ENCODE results near the gene HBS1L.

The HBS1L gene

GRCh38 chr6:135038335-135038734 lies 16.3 kb downstream of the HBS1L start:
- in situ Hi-C loops (cut with MboI; ENCODE audit: low sequenced_read_pairs), result no loop called here

GRCh38 chr6:135037541-135037940 lies 17.1 kb downstream of the HBS1L start:
- in situ Hi-C loops (cut with MboI; ENCODE audit: low sequenced_read_pairs), result no loop called here

DNA sequence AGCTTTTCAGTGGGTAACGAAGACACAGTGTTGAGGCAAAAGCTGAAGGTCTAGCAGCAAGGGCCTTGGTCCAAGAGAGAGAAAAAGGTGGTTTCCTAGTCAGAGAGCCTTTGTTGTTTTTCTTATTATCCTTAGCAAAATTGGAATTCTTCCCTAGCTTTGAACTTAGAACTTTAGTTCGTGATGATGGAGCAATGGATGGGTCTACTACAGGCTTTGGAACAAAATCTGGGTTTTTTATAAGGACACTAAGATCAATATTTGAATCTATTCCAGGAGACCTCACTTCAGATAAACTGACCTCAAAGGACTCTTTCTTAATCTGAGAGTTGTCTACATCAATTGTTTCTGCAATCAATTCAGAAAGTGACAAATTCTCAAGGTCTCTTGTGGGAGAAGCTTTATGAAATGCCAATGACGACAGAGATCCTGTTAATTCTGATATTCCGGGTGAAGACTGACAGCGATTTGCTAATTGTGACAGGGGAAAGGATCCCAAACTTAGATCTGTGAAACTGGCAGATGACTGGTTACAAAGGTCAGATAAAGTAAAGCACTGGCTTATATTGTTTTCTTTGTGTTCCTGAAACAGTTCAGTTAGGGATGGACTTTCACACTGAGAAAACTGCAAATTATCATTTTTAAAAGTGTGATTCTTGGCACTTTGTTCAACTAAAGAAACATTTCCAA lies 17.7 kb downstream of the HBS1L start:
- in situ Hi-C loops (cut with MboI; ENCODE audit: low sequenced_read_pairs), result no loop called here

DNA sequence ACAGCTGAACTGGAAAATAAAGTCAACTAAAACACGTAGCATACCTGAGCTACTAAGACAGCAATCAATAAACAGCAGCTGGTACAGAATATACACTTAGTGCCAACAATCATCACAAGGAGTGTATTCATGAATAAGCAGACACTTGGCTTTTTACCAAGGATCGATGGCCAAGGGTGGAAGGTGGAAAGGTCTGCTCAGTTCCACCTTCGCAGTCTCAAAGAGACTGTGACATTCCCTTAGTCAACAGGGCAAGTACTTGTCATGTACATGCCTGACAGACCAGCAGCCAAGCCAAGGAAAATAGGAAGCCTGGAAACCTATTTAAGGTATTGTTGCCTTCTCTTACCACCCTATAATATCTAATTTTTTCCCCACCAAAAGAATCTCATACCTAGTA lies 21.4 kb downstream of the HBS1L start:
- in situ Hi-C loops (cut with MboI; ENCODE audit: low sequenced_read_pairs), result no loop called here

GRCh38 chr6:135030532-135031178 lies 24.0 kb downstream of the HBS1L start:
- in situ Hi-C loops (cut with MboI; ENCODE audit: low sequenced_read_pairs), result no loop called here

- in situ Hi-C loops (cut with MboI; ENCODE audit: low sequenced_read_pairs), result no loop called here
These were observed 24.6 kb downstream of the HBS1L start for GRCh38 chr6:135030056-135030473.

GRCh38 chr6:135025775-135026174 lies 28.8 kb downstream of the HBS1L start:
- in situ Hi-C loops (cut with MboI; ENCODE audit: low sequenced_read_pairs), result no loop called here

- in situ Hi-C loops (cut with MboI; ENCODE audit: low sequenced_read_pairs), result no loop called here
These were observed 29.4 kb downstream of the HBS1L start for GRCh38 chr6:135025175-135025574.

DNA sequence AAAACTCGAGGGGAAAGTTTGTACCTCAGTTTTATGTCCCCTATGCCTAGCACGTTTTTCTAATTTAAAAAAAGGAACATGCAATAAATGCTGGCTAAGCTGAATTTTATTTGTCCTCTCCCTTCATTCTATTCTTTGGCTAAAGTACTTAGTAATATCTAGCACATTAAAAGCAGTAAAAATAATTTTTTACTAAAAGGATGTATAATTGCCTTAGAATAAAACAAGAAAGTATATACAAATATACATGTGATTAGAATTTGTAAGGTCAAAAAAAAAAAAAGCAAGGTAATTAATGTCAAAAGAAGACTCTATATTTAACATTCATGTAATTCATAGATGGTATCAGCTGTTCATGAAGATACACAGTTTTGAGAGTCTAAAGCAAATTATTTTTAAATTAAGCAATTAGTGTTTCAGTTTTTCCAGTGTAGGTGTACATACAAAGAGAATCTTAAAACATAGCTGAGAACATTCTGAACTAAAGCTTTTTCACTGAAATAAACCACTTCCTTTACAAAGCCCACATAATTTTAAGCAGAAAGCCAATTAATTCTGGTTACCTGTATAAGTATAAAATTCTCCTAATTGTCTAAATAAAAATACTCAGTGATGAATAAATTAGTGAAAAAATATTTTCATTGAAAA lies 32.4 kb downstream of the HBS1L start:
- in situ Hi-C loops (cut with MboI; ENCODE audit: low sequenced_read_pairs), result no loop called here

GRCh38 chr6:135021310-135022049 lies 33.1 kb downstream of the HBS1L start:
- in situ Hi-C loops (cut with MboI; ENCODE audit: low sequenced_read_pairs), result no loop called here

GRCh38 chr6:135018941-135019340 lies 35.7 kb downstream of the HBS1L start:
- in situ Hi-C loops (cut with MboI; ENCODE audit: low sequenced_read_pairs), result no loop called here

DNA sequence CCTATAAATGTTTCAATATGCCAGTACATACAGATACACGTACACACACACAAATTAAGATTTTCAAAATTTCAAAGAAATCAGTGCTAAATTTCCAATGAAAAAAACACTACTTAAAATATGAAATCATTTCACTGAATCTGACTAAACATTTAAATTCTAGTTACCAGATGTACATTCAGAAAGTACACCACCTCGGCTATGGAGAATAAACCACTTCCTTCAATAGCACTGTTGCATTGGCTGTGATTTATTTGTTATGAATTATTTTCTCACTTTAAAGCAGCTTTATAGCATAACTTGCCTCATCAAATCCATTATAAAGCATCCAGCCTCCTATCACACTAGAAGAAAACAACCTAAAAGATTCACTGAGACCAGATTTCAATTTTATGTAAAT lies 36.6 kb downstream of the HBS1L start:
- in situ Hi-C loops (cut with MboI; ENCODE audit: low sequenced_read_pairs), result no loop called here

- in situ Hi-C loops (cut with MboI; ENCODE audit: low sequenced_read_pairs), result no loop called here
These were observed 40.2 kb downstream of the HBS1L start for GRCh38 chr6:135014353-135014832.

GRCh38 chr6:135013211-135013610 lies 41.4 kb downstream of the HBS1L start:
- in situ Hi-C loops (cut with MboI; ENCODE audit: low sequenced_read_pairs), result no loop called here

DNA sequence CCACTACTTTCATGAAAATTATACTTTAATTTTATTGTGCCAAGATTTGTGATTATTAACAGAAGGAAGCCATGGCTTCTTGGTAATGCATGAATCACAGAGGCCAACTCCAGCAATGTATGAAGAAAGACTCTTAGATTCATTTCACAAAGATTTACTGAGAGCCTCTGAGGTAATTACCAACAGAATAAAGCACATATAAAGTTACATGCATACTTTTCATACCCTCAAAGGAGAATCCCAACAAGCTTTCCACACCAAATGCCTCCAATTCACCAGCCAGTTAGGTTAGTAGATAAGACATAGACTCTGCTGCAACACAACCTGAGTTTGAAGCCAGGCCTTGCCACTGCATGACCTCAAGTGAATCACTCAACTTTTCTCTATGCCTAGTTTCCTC lies 41.9 kb downstream of the HBS1L start:
- in situ Hi-C loops (cut with MboI; ENCODE audit: low sequenced_read_pairs), result no loop called here

- in situ Hi-C loops (cut with MboI; ENCODE audit: low sequenced_read_pairs), result no loop called here
These were observed 42.3 kb downstream of the HBS1L start for GRCh38 chr6:135012349-135012748.

GRCh38 chr6:135008941-135009290 lies 45.7 kb downstream of the HBS1L start:
- in situ Hi-C loops (cut with MboI; ENCODE audit: low sequenced_read_pairs), result no loop called here

DNA sequence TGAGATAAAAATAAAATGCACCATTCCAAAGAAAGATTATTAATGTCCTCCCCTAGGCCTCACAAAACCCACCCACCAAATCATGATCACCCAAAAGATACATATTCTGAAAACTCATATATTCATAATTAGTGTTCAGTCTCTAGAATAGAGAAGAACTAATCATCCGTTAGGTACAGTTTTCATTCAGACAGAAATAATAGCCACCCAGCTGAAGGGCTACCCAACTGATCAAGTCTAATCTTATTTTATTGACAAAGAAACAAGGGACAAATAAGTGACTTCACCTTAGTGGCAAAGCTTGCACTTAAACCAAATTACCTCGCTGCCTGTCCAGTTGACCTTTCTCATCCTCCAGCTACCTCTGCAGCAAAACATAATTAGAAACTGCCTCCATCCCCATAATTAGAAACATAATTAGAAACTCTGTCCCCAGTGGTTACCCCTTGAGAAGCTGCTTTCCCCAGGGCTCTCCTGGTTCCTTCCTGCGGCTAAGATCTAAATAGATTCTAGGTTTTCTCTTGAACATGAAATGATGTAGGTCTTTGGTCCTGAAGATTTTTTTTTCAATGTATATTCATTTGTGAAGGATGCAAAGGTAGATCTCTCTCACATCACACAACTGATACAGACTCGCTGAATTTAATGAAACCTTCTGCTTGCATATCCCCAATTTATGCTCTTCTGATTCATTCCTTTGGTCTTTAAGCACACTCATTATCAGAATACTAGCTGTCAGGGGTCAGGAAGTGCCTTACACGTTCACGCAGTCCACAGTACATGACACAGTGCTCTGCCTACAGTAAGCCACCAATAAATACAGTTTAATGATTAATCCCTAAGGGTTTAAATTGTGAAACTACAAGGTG lies 46.3 kb downstream of the HBS1L start:
- in situ Hi-C loops (cut with MboI; ENCODE audit: low sequenced_read_pairs), result no loop called here

- in situ Hi-C loops (cut with MboI; ENCODE audit: low sequenced_read_pairs), result no loop called here
These were observed 48.2 kb downstream of the HBS1L start for GRCh38 chr6:135006386-135006914.

DNA sequence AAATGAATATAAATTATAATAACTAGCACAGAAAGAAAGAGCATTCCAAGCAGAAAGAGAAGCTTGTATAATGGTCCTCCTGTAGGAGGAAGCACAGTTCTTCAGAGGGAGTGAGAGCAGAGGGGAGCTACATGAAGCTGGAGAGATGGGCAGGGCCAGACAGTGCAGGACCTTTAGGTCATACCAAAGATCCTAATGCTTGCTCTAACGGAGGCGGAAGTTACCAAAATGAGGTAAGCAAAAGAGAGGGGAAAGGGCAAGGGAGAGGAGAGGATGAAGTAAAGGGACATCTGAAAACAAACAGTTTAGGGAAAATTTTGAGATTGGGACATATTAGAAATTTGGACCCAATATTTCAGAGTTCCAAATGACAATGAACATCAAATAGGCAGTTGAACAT lies 50.2 kb downstream of the HBS1L start:
- in situ Hi-C loops (cut with MboI; ENCODE audit: low sequenced_read_pairs), result no loop called here

Measured in HL-60/S4 treated with phorbol 12-myristate 13-acetate at 8.2 ng/mL for 4 days and 3 days (cell line).